CD4-positive, CD25-positive, alpha-beta regulatory T cell (primary cell): ENCODE data around the gene ZNF486. TPM values are rescaled to one million over a fixed set of nuclear protein-coding genes. Genes with fewer than 3 reads are reported as not detected.

Experiments
- ATAC-seq, 2 donors: fragments of 150-1000 bp; cut with Tn5 transposase; one replicate each; pipeline ENCODE4 v1.10.0; 2021; ENCODE audit warnings: low read depth in 2 of 2, moderate number of reproducible peaks in 2 of 2, moderate library complexity in 1 of 2
- DNase-seq, 3 donors: peaks; one replicate each; pipeline versions ENCODE4 v3.0.0 to v3.0.0-alpha.2; 2012 to 2022; ENCODE audit warnings: mixed read lengths in 1 of 3
- H3K27ac ChIP-seq: one replicate; pipeline ENCODE4 v1.7.0; 2013; ENCODE audit warnings: mild to moderate bottlenecking, low read length; ENCODE audit not compliant: insufficient read depth, poor library complexity, severe bottlenecking
- H3K27me3 ChIP-seq: one replicate; pipeline ENCODE4 v1.7.0; 2013; ENCODE audit warnings: low read length; ENCODE audit not compliant: control insufficient read depth, insufficient read depth
- H3K36me3 ChIP-seq: one replicate; pipeline ENCODE4 v1.7.0; 2013; ENCODE audit warnings: mild to moderate bottlenecking, low read length, moderate library complexity; ENCODE audit not compliant: control insufficient read depth, insufficient read depth
- H3K4me1 ChIP-seq: 2 replicates; pipeline ENCODE4 v1.7.0; 2013; ENCODE audit warnings: mild to moderate bottlenecking, low read length; ENCODE audit not compliant: insufficient read depth, control insufficient read depth, poor library complexity, severe bottlenecking
- H3K4me3 ChIP-seq: one replicate; pipeline ENCODE4 v1.7.0; 2013; ENCODE audit warnings: low read depth, mild to moderate bottlenecking, low read length, moderate library complexity
- H3K9me3 ChIP-seq, 2 experiments: 1 replicate in 1 of 2; 2 replicates in 1 of 2; pipeline ENCODE4 v1.7.0; 2013; ENCODE audit warnings: low read length in 2 of 2, mild to moderate bottlenecking in 1 of 2, moderate library complexity in 1 of 2; ENCODE audit not compliant: control insufficient read depth in 2 of 2
- H3K27ac Mint-ChIP-seq, 3 donors: one replicate each; pipeline ENCODE4 v1.8.0; 2020 to 2022; ENCODE audit warnings: mild to moderate bottlenecking in 3 of 3, mixed read lengths in 3 of 3, moderate library complexity in 2 of 3
- H3K27me3 Mint-ChIP-seq: one replicate; pipeline ENCODE4 v1.8.0; 2022; ENCODE audit warnings: mild to moderate bottlenecking, mixed read lengths
- H3K36me3 Mint-ChIP-seq: one replicate; pipeline ENCODE4 v1.8.0; 2020; ENCODE audit warnings: mixed read lengths
- H3K4me1 Mint-ChIP-seq, 4 donors: one replicate each; pipeline ENCODE4 v1.8.0; 2020 to 2022; ENCODE audit warnings: mixed read lengths in 4 of 4, mild to moderate bottlenecking in 1 of 4
- H3K4me3 Mint-ChIP-seq, 4 donors: one replicate each; pipeline ENCODE4 v1.8.0; 2020 to 2022; ENCODE audit warnings: mild to moderate bottlenecking in 4 of 4, mixed read lengths in 4 of 4, moderate library complexity in 3 of 4
- H3K9me3 Mint-ChIP-seq, 7 donors: one replicate each; pipeline ENCODE4 v1.8.0; 2020 to 2022; ENCODE audit warnings: mixed read lengths in 7 of 7, mild to moderate bottlenecking in 3 of 7, moderate library complexity in 2 of 7
- polyA plus RNA-seq, 4 donors: library from polyadenylated mRNA; unstranded; fragments of 300-500 nt; fragmentation: Illumina TruSeq; gene quantifications; one replicate each; pipeline ENCODE4 v1.2.3, GENCODE V29; 2021
- total RNA-seq: library from RNA; stranded (reverse); gene quantifications from one replicate; pipeline ENCODE4 v1.2.3, GENCODE V29; 2022

The ZNF486 gene
- total and polyA plus RNA-seq, 5 donors from 2014 or later: 1.9 to 6.4 (median 3.4) TPM

GRCh38 chr19:20233105-20233504, 66.1 kb downstream of the ZNF486 start:
- H3K4me1 ChIP-seq: peaks cover 7% of the 10 kb centered on the region
- Mint-ChIP-seq H3K27ac (no peak overlapping the region), H3K27me3 (peaks cover under 1% of the 10 kb centered on the region), H3K4me1 (peaks cover 4 to 11% (median 8%) of the 10 kb centered on the region in 4 donors), H3K9me3 (peaks cover 2 to 27% (median 15%) of the 10 kb centered on the region in 7 donors), H3K4me3 (no peak overlapping the region), H3K36me3 (peaks cover 19% of the 10 kb centered on the region)
- H3K9me3 ChIP-seq: peaks cover 8 to 20% of the 10 kb centered on the region in 2 experiments
- H3K27me3 ChIP-seq: no peaks in the 10 kb centered on the region
- no peak overlapping the region for H3K27ac ChIP-seq
- DNase-seq: no peak
- no peaks in the 10 kb centered on the region for H3K36me3 ChIP-seq
- no peak overlapping the region for H3K4me3 ChIP-seq
- no peak for ATAC-seq

GRCh38 chr19:20235156-20235555, 68.1 kb downstream of the ZNF486 start:
- Histone ChIP-seq H3K4me1 (peaks cover 7% of the 10 kb centered on the region), H3K4me3 (no peak overlapping the region), H3K36me3 (no peaks in the 10 kb centered on the region), H3K27ac (no peak overlapping the region), H3K9me3 (peaks cover 6 to 14% of the 10 kb centered on the region in 2 experiments), H3K27me3 (no peaks in the 10 kb centered on the region)
- no peak for ATAC-seq
- DNase-seq: no peak
- Mint-ChIP-seq H3K4me3 (peak overlapping the region in 1 of 4 donors; percentile 44), H3K4me1 (peaks cover 6 to 17% (median 12%) of the 10 kb centered on the region in 4 donors), H3K27ac (no peak overlapping the region), H3K27me3 (peaks cover 4% of the 10 kb centered on the region), H3K36me3 (peaks cover 6% of the 10 kb centered on the region), H3K9me3 (peaks cover 2 to 10% (median 8%) of the 10 kb centered on the region in 7 donors)

GRCh38 chr19:20237773-20238623, 71.0 kb downstream of the ZNF486 start:
- no peaks in the 10 kb centered on the region for H3K36me3 ChIP-seq
- Mint-ChIP-seq H3K4me3 (peak overlapping the region; percentile 89 to 99 (median 98)), H3K27ac (peak overlapping the region; percentile 70 to 99 (median 93)), H3K36me3 (peaks cover 4% of the 10 kb centered on the region), H3K4me1 (peaks cover 6 to 17% (median 12%) of the 10 kb centered on the region in 4 donors), H3K9me3 (peaks cover 0 to 6% (median 2%) of the 10 kb centered on the region in 7 donors), H3K27me3 (peaks cover 4% of the 10 kb centered on the region)
- peak overlapping the region; percentile 51 for H3K27ac ChIP-seq
- DNase-seq: peak; percentile 68 to 89 (median 84)
- H3K4me3 ChIP-seq: peak overlapping the region; percentile 79
- H3K27me3 ChIP-seq: no peaks in the 10 kb centered on the region
- ATAC-seq: peak; percentile 92 to 94
- H3K9me3 ChIP-seq: no peaks in the 10 kb centered on the region
- H3K4me1 ChIP-seq: peaks cover 7% of the 10 kb centered on the region

GRCh38 chr19:20243629-20244028, 76.6 kb downstream of the ZNF486 start:
- no peak for DNase-seq
- no peaks in the 10 kb centered on the region for H3K9me3 Mint-ChIP-seq
- H3K36me3 Mint-ChIP-seq: no peaks in the 10 kb centered on the region
- Histone ChIP-seq H3K27me3 (no peaks in the 10 kb centered on the region), H3K36me3 (no peaks in the 10 kb centered on the region), H3K27ac (no peak overlapping the region), H3K4me3 (no peak overlapping the region), H3K4me1 (no peaks in the 10 kb centered on the region), H3K9me3 (no peaks in the 10 kb centered on the region)
- peak overlapping the region in 1 of 4 donors; percentile 47 for H3K4me3 Mint-ChIP-seq
- no peaks in the 10 kb centered on the region for H3K27me3 Mint-ChIP-seq
- ATAC-seq: no peak
- no peak overlapping the region for H3K27ac Mint-ChIP-seq
- H3K4me1 Mint-ChIP-seq: peaks cover 0 to 12% (median 2%) of the 10 kb centered on the region in 4 donors

GRCh38 chr19:20244356-20244755, 77.3 kb downstream of the ZNF486 start:
- Histone ChIP-seq H3K36me3 (no peaks in the 10 kb centered on the region), H3K9me3 (no peaks in the 10 kb centered on the region), H3K4me3 (peak overlapping the region; percentile 57), H3K27ac (no peak overlapping the region), H3K4me1 (no peaks in the 10 kb centered on the region), H3K27me3 (no peaks in the 10 kb centered on the region)
- Mint-ChIP-seq H3K36me3 (no peaks in the 10 kb centered on the region), H3K9me3 (no peaks in the 10 kb centered on the region), H3K27me3 (no peaks in the 10 kb centered on the region), H3K4me1 (peaks cover 0 to 12% (median 0%) of the 10 kb centered on the region in 4 donors), H3K4me3 (peak overlapping the region in 2 of 4 donors; percentile 23 to 50), H3K27ac (peak overlapping the region in 2 of 3 donors; percentile 39 to 49)
- DNase-seq (peak in 2 of 3 donors; percentile 13 to 29), ATAC-seq (peak; percentile 37 to 44)

GRCh38 chr19:20245309-20245708, 78.3 kb downstream of the ZNF486 start:
- peak overlapping the region in 1 of 3 donors; percentile 3 for H3K27ac Mint-ChIP-seq
- no peaks in the 10 kb centered on the region for H3K9me3 ChIP-seq
- no peak overlapping the region for H3K4me3 ChIP-seq
- no peaks in the 10 kb centered on the region for H3K27me3 Mint-ChIP-seq
- no peaks in the 10 kb centered on the region for H3K27me3 ChIP-seq
- H3K36me3 ChIP-seq: no peaks in the 10 kb centered on the region
- H3K9me3 Mint-ChIP-seq: no peaks in the 10 kb centered on the region
- no peaks in the 10 kb centered on the region for H3K4me1 ChIP-seq
- H3K36me3 Mint-ChIP-seq: no peaks in the 10 kb centered on the region
- H3K4me1 Mint-ChIP-seq: peaks cover 0 to 11% (median 0%) of the 10 kb centered on the region in 4 donors
- no peak for ATAC-seq
- H3K27ac ChIP-seq: no peak overlapping the region
- no peak for DNase-seq
- no peak overlapping the region for H3K4me3 Mint-ChIP-seq

- no peaks in the 10 kb centered on the region for H3K36me3 Mint-ChIP-seq
- Histone ChIP-seq H3K4me3 (no peak overlapping the region), H3K27me3 (no peaks in the 10 kb centered on the region), H3K36me3 (no peaks in the 10 kb centered on the region), H3K27ac (no peak overlapping the region), H3K4me1 (no peaks in the 10 kb centered on the region), H3K9me3 (no peaks in the 10 kb centered on the region)
- no peaks in the 10 kb centered on the region for H3K27me3 Mint-ChIP-seq
- H3K4me3 Mint-ChIP-seq: no peak overlapping the region
- H3K9me3 Mint-ChIP-seq: no peaks in the 10 kb centered on the region
- DNase-seq (peak in 2 of 3 donors; percentile 12 to 38), ATAC-seq (no peak)
- peak overlapping the region in 1 of 3 donors; percentile 52 for H3K27ac Mint-ChIP-seq
- peaks cover 0 to 11% (median 0%) of the 10 kb centered on the region in 4 donors for H3K4me1 Mint-ChIP-seq
Observed at GRCh38 chr19:20247016-20247683, 80.1 kb downstream of the ZNF486 start.
